T-helper 17 cell (primary cell): ENCODE results near the gene IFT25. TPM values are rescaled to one million over a fixed set of nuclear protein-coding genes. Genes with fewer than 3 reads are reported as not detected.
"Not testable (repeated sequence)": the region's sequence is repeated elsewhere in the genome, so short reads cannot be mapped to it uniquely, and the experiment has no call there.

Source experiments
- ATAC-seq: fragments of 150-1000 bp; cut with Tn5 transposase; 2 replicates; pipeline ENCODE4 v1.10.0; 2021; ENCODE audit warnings: mild to moderate bottlenecking, moderate library complexity
- DNase-seq, 3 donors: peaks; one replicate each; pipeline versions ENCODE4 v3.0.0 to v3.0.0-alpha.2; 2020 to 2021
- H3K9me3 ChIP-seq: one replicate; pipeline ENCODE4 v1.7.0; 2013; ENCODE audit warnings: low read length, mild to moderate bottlenecking; ENCODE audit not compliant: control insufficient read depth, poor library complexity, severe bottlenecking
- H3K27ac Mint-ChIP-seq: one replicate; pipeline ENCODE4 v1.8.0; 2022; ENCODE audit warnings: mild to moderate bottlenecking, moderate library complexity, mixed read lengths
- H3K27me3 Mint-ChIP-seq: one replicate; pipeline ENCODE4 v1.8.0; 2022; ENCODE audit warnings: mixed read lengths
- H3K36me3 Mint-ChIP-seq: one replicate; pipeline ENCODE4 v1.8.0; 2022; ENCODE audit warnings: low read depth, mixed read lengths
- H3K4me1 Mint-ChIP-seq: one replicate; pipeline ENCODE4 v1.8.0; 2022; ENCODE audit warnings: mild to moderate bottlenecking, mixed read lengths
- H3K4me3 Mint-ChIP-seq: one replicate; pipeline ENCODE4 v1.8.0; 2022; ENCODE audit warnings: mild to moderate bottlenecking, moderate library complexity, mixed read lengths
- total RNA-seq, 4 donors: library from RNA in 2 of 4; stranded (reverse) in 2 of 4; gene quantifications; one replicate each; pipeline ENCODE4 v1.2.3 and lab custom pipeline; 2022 to 2026

IFT25 gene
- total RNA-seq, 2 donors from 2014 or later, result 17.3 to 23.7 TPM

GRCh38 chr1:53881853-53882252 is 63.6 kb downstream of the IFT25 start:
- not testable (repeated sequence) for H3K27ac Mint-ChIP-seq, DNase-seq, H3K36me3 Mint-ChIP-seq

GRCh38 chr1:53878492-53879105 is 66.9 kb downstream of the IFT25 start:
- ATAC-seq (no peak), DNase-seq (no peak)
- H3K4me1 Mint-ChIP-seq, result peaks cover 4% of the 10 kb centered on the region
- no peaks in the 10 kb centered on the region for H3K27me3 Mint-ChIP-seq
- H3K36me3 Mint-ChIP-seq, result peaks cover 5% of the 10 kb centered on the region
- no peak overlapping the region for H3K4me3 Mint-ChIP-seq
- H3K9me3 ChIP-seq, result no peaks in the 10 kb centered on the region
- H3K27ac Mint-ChIP-seq, result no peak overlapping the region

More at GRCh38 chr1:53881853-53882252, 63.6 kb downstream of the IFT25 start:
- H3K9me3 ChIP-seq, ATAC-seq, H3K4me1 Mint-ChIP-seq, H3K4me3 Mint-ChIP-seq, H3K27me3 Mint-ChIP-seq: not testable (repeated sequence)

GRCh38 chr1:53875150-53875549 is 70.3 kb downstream of the IFT25 start:
- H3K36me3 Mint-ChIP-seq, result not testable (repeated sequence)

GRCh38 chr1:53871773-53872484 is 73.6 kb downstream of the IFT25 start:
- no peaks in the 10 kb centered on the region for H3K9me3 ChIP-seq
- Mint-ChIP-seq H3K4me1 (peaks cover 5% of the 10 kb centered on the region), H3K4me3 (no peak overlapping the region), H3K27ac (no peak overlapping the region), H3K36me3 (peaks cover 5% of the 10 kb centered on the region), H3K27me3 (no peaks in the 10 kb centered on the region)
- DNase-seq (no peak), ATAC-seq (no peak)

More at GRCh38 chr1:53875150-53875549, 70.3 kb downstream of the IFT25 start:
- DNase-seq, H3K4me1 Mint-ChIP-seq, H3K27me3 Mint-ChIP-seq, H3K4me3 Mint-ChIP-seq, ATAC-seq, H3K9me3 ChIP-seq: not testable (repeated sequence)
- H3K27ac Mint-ChIP-seq, result peak overlapping the region; percentile 47

Other genes with a start within 250 kb of the IFT25 start
- not detected for gene GLIS1, start 206.5 kb downstream of the IFT25 start, total RNA-seq
- 1 to 10 TPM; 5.4 to 6.3 TPM for gene NDC1, start 107.4 kb downstream of the IFT25 start, total RNA-seq
- gene YIPF1, start 55.9 kb downstream of the IFT25 start, total RNA-seq, result 10 to 100 TPM in 1 of 2 donors, 1 to 10 TPM in 1; 8.8 to 10.3 TPM
- gene DIO1, start 51.5 kb downstream of the IFT25 start, total RNA-seq, result not detected
- 1 to 10 TPM; 5.8 to 7.4 TPM for gene LRRC42, start 651 bp upstream of the IFT25 start, total RNA-seq
- not detected for gene LDLRAD1, start 72.5 kb upstream of the IFT25 start, total RNA-seq
- 100 to 1,000 TPM; 145 to 160 TPM for gene TMEM59, start 107.5 kb upstream of the IFT25 start, total RNA-seq
- gene TCEANC2, start 107.9 kb upstream of the IFT25 start, total RNA-seq, result 1 to 10 TPM; 4.5 to 4.7 TPM
- not detected for gene CDCP2, start 207.3 kb upstream of the IFT25 start, total RNA-seq